CD8-positive, alpha-beta memory T cell (primary cell): Measurements from ENCODE around the gene PTPN3. TPM values are rescaled to one million over a fixed set of nuclear protein-coding genes. Genes with fewer than 3 reads are reported as not detected.

Experiments used
- CTCF ChIA-PET: fragments of 350-600 bp; sonication (Branson Sonifier 250); formaldehyde crosslinking; loops from one replicate; lab custom pipeline; 2021; ENCODE audit warnings: antibody characterized with exemption; lab: Charles Lee
- POLR2A ChIA-PET: fragments of 350-600 bp; sonication (Branson Sonifier 250); formaldehyde crosslinking; loops from one replicate; lab custom pipeline; 2021; ENCODE audit warnings: antibody characterized with exemption; lab: Charles Lee
- DNase-seq, 5 donors: peaks; one replicate each; pipeline versions ENCODE4 v3.0.0 to v3.0.0-alpha.2; 2020 to 2022; ENCODE audit warnings: mixed read lengths in 1 of 5
- H3K27ac ChIP-seq: one replicate; pipeline ENCODE4 v1.7.0; 2013; ENCODE audit warnings: low read depth, mild to moderate bottlenecking, low read length, moderate library complexity
- H3K27me3 ChIP-seq: 2 replicates; pipeline ENCODE4 v1.7.0; 2013; ENCODE audit warnings: low read length, mild to moderate bottlenecking; ENCODE audit not compliant: insufficient read depth, poor library complexity, severe bottlenecking
- H3K36me3 ChIP-seq: 2 replicates; pipeline ENCODE4 v1.7.0; 2013; ENCODE audit warnings: mild to moderate bottlenecking, low read length, moderate library complexity; ENCODE audit not compliant: insufficient read depth
- H3K4me1 ChIP-seq: 2 replicates; pipeline ENCODE4 v1.7.0; 2013; ENCODE audit warnings: mild to moderate bottlenecking, low read length, moderate library complexity; ENCODE audit not compliant: insufficient read depth
- H3K4me3 ChIP-seq: 2 replicates; pipeline ENCODE4 v1.7.0; 2013; ENCODE audit warnings: mild to moderate bottlenecking, low read length
- H3K9me3 ChIP-seq: 2 replicates; pipeline ENCODE4 v1.7.0; 2013; ENCODE audit warnings: mild to moderate bottlenecking, low read length
- H3K27ac Mint-ChIP-seq, 8 donors: one replicate each; pipeline ENCODE4 v1.8.0; 2020 to 2021; ENCODE audit warnings: mixed read lengths in 8 of 8, mild to moderate bottlenecking in 6 of 8, inconsistent platforms in 3 of 8, moderate library complexity in 3 of 8
- H3K27me3 Mint-ChIP-seq, 2 donors: one replicate each; pipeline ENCODE4 v1.8.0; 2020 to 2021; ENCODE audit warnings: mixed read lengths in 2 of 2, mild to moderate bottlenecking in 1 of 2, moderate library complexity in 1 of 2
- H3K36me3 Mint-ChIP-seq, 3 donors: one replicate each; pipeline ENCODE4 v1.8.0; 2020 to 2021; ENCODE audit warnings: mixed read lengths in 3 of 3, inconsistent platforms in 1 of 3, mild to moderate bottlenecking in 1 of 3
- H3K4me1 Mint-ChIP-seq, 3 donors: one replicate each; pipeline ENCODE4 v1.8.0; 2020 to 2021; ENCODE audit warnings: mixed read lengths in 3 of 3, inconsistent platforms in 1 of 3, mild to moderate bottlenecking in 1 of 3
- H3K4me3 Mint-ChIP-seq, 7 donors: one replicate each; pipeline ENCODE4 v1.8.0; 2020 to 2021; ENCODE audit warnings: mixed read lengths in 7 of 7, mild to moderate bottlenecking in 6 of 7, moderate library complexity in 4 of 7, inconsistent platforms in 2 of 7
- H3K9me3 Mint-ChIP-seq, 5 donors: one replicate each; pipeline ENCODE4 v1.8.0; 2020 to 2022; ENCODE audit warnings: mixed read lengths in 5 of 5, mild to moderate bottlenecking in 3 of 5, moderate library complexity in 2 of 5, inconsistent platforms in 1 of 5
- polyA plus RNA-seq: library from polyadenylated mRNA; unstranded; fragments of 300-500 nt; fragmentation: Illumina TruSeq; gene quantifications from one replicate; pipeline ENCODE4 v1.2.3, GENCODE V29; 2021
- total RNA-seq, 2 experiments: library from RNA; stranded (reverse); gene quantifications; one replicate each; pipeline ENCODE4 v1.2.3, GENCODE V29; 2021

Gene PTPN3
- total and polyA plus RNA-seq, 3 experiments from 2014 or later, result 0.29 to 0.48 TPM; not detected in 1

- no peak overlapping the region for H3K27ac Mint-ChIP-seq
- no peaks in the 10 kb centered on the region for H3K4me1 Mint-ChIP-seq
- Histone ChIP-seq H3K4me1 (no peaks in the 10 kb centered on the region), H3K36me3 (no peaks in the 10 kb centered on the region), H3K27ac (no peak overlapping the region), H3K9me3 (no peaks in the 10 kb centered on the region), H3K4me3 (no peak overlapping the region), H3K27me3 (no peaks in the 10 kb centered on the region)
- peaks cover 4 to 7% of the 10 kb centered on the region in 2 donors for H3K27me3 Mint-ChIP-seq
- ChIA-PET POLR2A (no interaction called here), CTCF (no interaction called here)
- H3K9me3 Mint-ChIP-seq, result no peaks in the 10 kb centered on the region
- no peaks in the 10 kb centered on the region for H3K36me3 Mint-ChIP-seq
- no peak for DNase-seq
- no peak overlapping the region for H3K4me3 Mint-ChIP-seq
These were observed 79.3 kb downstream of the PTPN3 start for GRCh38 chr9:109418827-109419226.

DNA sequence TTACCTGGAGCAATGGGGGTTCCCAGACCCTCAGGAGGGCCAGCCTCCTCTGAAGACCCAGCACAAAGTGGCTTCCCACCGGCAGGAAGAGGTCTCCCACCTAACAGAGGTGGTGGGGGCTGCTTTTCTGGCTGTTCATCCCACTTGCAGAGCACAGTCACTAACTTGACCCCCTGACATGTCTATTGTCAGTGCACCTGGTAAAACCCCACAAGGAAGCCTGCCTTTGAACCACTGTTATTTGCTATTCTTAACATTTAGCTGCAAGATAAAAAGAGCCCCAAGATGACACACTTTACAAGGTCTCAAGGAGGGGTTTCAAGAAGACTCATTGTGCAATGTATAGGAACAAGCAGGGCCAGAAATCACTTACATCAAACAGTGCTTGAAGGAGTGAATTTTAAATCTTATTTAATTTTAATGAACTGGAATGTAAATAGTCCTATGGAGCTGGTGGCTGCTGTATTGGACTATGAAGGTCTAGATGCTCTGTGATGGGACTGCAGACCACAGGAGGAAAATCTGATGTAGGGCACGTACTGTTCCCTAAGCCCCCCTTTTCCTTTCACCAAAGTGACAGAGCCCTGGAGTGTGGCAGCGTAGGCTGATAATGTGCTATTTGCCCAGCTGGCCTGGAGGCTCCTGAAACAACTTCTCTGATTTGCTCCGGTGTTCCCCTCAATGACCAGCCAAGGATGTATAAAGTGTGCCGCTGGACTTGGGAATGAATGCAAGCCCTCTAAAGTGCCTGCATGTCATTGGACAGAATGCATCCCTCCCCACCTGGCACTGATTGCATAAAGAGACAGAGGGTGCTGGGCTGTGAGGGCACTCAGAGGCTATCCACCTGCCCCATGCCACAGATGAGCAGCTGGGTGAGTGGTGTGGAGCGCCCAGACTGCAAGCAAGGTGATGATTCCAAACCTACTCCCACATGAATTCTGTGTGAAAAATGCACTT lies 80.2 kb downstream of the PTPN3 start:
- Mint-ChIP-seq H3K4me1 (no peaks in the 10 kb centered on the region), H3K9me3 (no peaks in the 10 kb centered on the region), H3K36me3 (no peaks in the 10 kb centered on the region), H3K4me3 (no peak overlapping the region), H3K27me3 (peaks cover 3 to 11% of the 10 kb centered on the region in 2 donors), H3K27ac (no peak overlapping the region)
- H3K9me3 ChIP-seq, result no peaks in the 10 kb centered on the region
- H3K4me1 ChIP-seq, result no peaks in the 10 kb centered on the region
- H3K27ac ChIP-seq, result no peak overlapping the region
- no peaks in the 10 kb centered on the region for H3K36me3 ChIP-seq
- H3K27me3 ChIP-seq, result no peaks in the 10 kb centered on the region
- DNase-seq, result no peak
- ChIA-PET CTCF (no interaction called here), POLR2A (no interaction called here)
- no peak overlapping the region for H3K4me3 ChIP-seq

DNA sequence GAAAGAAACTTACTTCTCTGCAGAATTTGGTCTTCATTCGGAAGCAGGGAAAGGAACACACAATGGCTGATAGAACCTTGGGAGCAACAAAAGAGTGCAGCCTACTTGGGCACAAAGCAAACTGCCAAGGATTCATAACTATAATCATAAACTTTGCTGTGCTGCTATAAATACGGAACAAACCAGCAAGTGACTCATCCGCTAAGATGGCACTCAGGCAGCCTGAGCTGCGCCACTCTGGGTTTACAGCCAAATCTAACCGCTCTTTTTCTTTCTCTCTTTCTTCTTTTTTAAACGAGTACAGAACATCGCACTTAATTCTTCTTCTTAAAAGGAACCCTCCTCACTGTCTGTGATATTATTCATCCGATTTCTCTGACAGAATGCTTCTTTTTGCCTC lies 81.1 kb downstream of the PTPN3 start:
- no peaks in the 10 kb centered on the region for H3K27me3 ChIP-seq
- DNase-seq, result no peak
- no peaks in the 10 kb centered on the region for H3K4me1 ChIP-seq
- Mint-ChIP-seq H3K4me3 (no peak overlapping the region), H3K9me3 (no peaks in the 10 kb centered on the region), H3K27ac (no peak overlapping the region), H3K27me3 (peaks cover 3 to 11% of the 10 kb centered on the region in 2 donors), H3K36me3 (no peaks in the 10 kb centered on the region), H3K4me1 (peaks cover 0 to 1% (median under 1%) of the 10 kb centered on the region in 3 donors)
- CTCF ChIA-PET, result no interaction called here
- no peak overlapping the region for H3K4me3 ChIP-seq
- H3K36me3 ChIP-seq, result no peaks in the 10 kb centered on the region
- H3K27ac ChIP-seq, result no peak overlapping the region
- H3K9me3 ChIP-seq, result no peaks in the 10 kb centered on the region
- POLR2A ChIA-PET, result no interaction called here

DNA sequence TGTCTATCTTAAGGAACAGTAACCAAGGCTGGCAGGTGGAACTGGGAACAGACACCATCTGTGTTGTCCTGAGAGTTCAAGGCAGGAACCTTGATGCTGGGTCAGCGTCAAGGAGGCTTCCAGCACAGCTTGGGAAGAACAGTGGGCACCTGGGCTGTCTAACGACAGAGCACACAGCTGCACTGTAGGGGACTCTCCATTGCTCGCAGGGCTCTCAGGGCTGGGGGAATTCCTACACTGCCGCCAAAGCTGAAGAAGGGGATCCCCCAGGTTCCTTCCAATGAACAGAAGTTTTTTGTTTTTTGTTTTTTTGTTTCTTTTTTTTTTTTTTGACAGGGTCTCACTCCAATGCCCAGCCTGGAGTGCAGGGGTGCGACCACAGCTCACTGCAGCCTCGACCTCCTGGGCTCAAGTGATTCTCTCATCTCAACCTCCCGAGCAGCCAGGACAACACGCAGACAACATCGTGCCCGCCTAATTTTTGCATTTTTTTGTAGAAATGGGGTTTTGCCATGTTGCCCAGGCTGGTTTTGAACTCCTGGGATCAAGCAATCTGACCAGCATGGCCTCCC lies 81.9 kb downstream of the PTPN3 start:
- H3K4me1 Mint-ChIP-seq, result peaks cover 0 to 9% (median 6%) of the 10 kb centered on the region in 3 donors
- H3K36me3 Mint-ChIP-seq, result no peaks in the 10 kb centered on the region
- Histone ChIP-seq H3K9me3 (no peaks in the 10 kb centered on the region), H3K36me3 (no peaks in the 10 kb centered on the region), H3K27ac (no peak overlapping the region), H3K27me3 (no peaks in the 10 kb centered on the region), H3K4me3 (no peak overlapping the region), H3K4me1 (no peaks in the 10 kb centered on the region)
- no peak for DNase-seq
- peaks cover 6 to 11% of the 10 kb centered on the region in 2 donors for H3K27me3 Mint-ChIP-seq
- no peaks in the 10 kb centered on the region for H3K9me3 Mint-ChIP-seq
- ChIA-PET CTCF (no interaction called here), POLR2A (no interaction called here)
- peak overlapping the region in 1 of 8 donors; percentile 28 for H3K27ac Mint-ChIP-seq
- no peak overlapping the region for H3K4me3 Mint-ChIP-seq

DNA sequence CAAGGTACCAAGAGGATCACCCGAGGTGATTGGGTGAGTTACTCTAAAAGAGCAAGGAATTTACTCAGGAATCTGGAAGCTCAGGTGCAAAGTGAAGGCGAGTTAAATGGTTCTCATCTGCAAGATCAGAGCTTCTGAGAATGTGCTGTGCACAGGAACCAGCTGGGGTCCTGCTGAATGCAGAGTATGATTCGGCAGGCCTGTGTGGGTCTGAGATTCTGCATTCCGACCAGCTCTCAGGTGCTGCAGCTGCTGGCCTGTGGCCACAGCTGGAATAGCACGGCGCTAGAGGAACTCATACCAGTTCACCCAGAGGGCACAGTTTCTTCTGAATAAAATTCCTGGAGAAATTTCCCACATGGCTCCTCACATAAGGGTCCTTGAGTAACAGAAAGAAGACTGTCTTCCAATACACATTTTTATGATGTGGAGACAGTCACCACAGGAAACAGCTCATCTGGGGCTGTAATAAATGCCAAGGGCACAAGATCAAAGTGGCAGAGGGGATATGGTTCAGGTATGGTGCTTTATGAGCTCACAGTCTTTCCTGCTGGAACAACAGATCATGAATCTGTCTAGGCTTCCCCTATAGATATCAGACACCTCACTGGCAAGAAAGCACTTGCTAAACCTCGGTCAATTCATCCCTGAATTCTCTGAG lies 83.9 kb downstream of the PTPN3 start:
- ChIA-PET POLR2A (no interaction called here), CTCF (no interaction called here)
- Mint-ChIP-seq H3K27ac (no peak overlapping the region), H3K4me3 (no peak overlapping the region), H3K36me3 (no peaks in the 10 kb centered on the region), H3K4me1 (peaks cover 0 to 10% (median 6%) of the 10 kb centered on the region in 3 donors), H3K27me3 (peaks cover 4 to 11% of the 10 kb centered on the region in 2 donors), H3K9me3 (no peaks in the 10 kb centered on the region)
- DNase-seq, result no peak
- H3K27ac ChIP-seq, result no peak overlapping the region
- H3K27me3 ChIP-seq, result no peaks in the 10 kb centered on the region
- no peaks in the 10 kb centered on the region for H3K4me1 ChIP-seq
- H3K9me3 ChIP-seq, result no peaks in the 10 kb centered on the region
- H3K4me3 ChIP-seq, result no peak overlapping the region
- H3K36me3 ChIP-seq, result no peaks in the 10 kb centered on the region

GRCh38 chr9:109411798-109412352 lies 86.2 kb downstream of the PTPN3 start:
- H3K36me3 Mint-ChIP-seq, result no peaks in the 10 kb centered on the region
- peak overlapping the region in 3 of 7 donors; percentile 12 to 38 (median 37) for H3K4me3 Mint-ChIP-seq
- peaks cover 4 to 11% of the 10 kb centered on the region in 2 donors for H3K27me3 Mint-ChIP-seq
- H3K4me1 ChIP-seq, result no peaks in the 10 kb centered on the region
- CTCF ChIA-PET, result no interaction called here
- no peak overlapping the region for H3K27ac Mint-ChIP-seq
- H3K27ac ChIP-seq, result no peak overlapping the region
- no peak overlapping the region for H3K4me3 ChIP-seq
- no peaks in the 10 kb centered on the region for H3K27me3 ChIP-seq
- H3K9me3 Mint-ChIP-seq, result no peaks in the 10 kb centered on the region
- POLR2A ChIA-PET, result no interaction called here
- no peaks in the 10 kb centered on the region for H3K36me3 ChIP-seq
- no peaks in the 10 kb centered on the region for H3K9me3 ChIP-seq
- DNase-seq, result no peak
- H3K4me1 Mint-ChIP-seq, result peaks cover 0 to 10% (median 6%) of the 10 kb centered on the region in 3 donors

GRCh38 chr9:109411069-109411761 lies 86.9 kb downstream of the PTPN3 start:
- Histone ChIP-seq H3K27ac (no peak overlapping the region), H3K36me3 (no peaks in the 10 kb centered on the region), H3K4me3 (no peak overlapping the region), H3K27me3 (no peaks in the 10 kb centered on the region), H3K4me1 (no peaks in the 10 kb centered on the region), H3K9me3 (no peaks in the 10 kb centered on the region)
- no peak overlapping the region for H3K27ac Mint-ChIP-seq
- ChIA-PET POLR2A (no interaction called here), CTCF (no interaction called here)
- H3K27me3 Mint-ChIP-seq, result peaks cover 8 to 14% of the 10 kb centered on the region in 2 donors
- peaks cover 0 to 10% (median 6%) of the 10 kb centered on the region in 3 donors for H3K4me1 Mint-ChIP-seq
- H3K4me3 Mint-ChIP-seq, result peak overlapping the region in 1 of 7 donors; percentile 7
- no peaks in the 10 kb centered on the region for H3K9me3 Mint-ChIP-seq
- H3K36me3 Mint-ChIP-seq, result no peaks in the 10 kb centered on the region
- DNase-seq, result no peak
